Measurements from ENCODE around the gene TAOK2. TPM values are rescaled to one million over a fixed set of nuclear protein-coding genes. Genes with fewer than 3 reads are reported as not detected.

Gene TAOK2
- polyA plus RNA-seq, 2 of the 4 experiments (the other 2 are of a cell fraction), result 13.7 to 30.8 TPM

GRCh38 chr16:30002614-30003346 is 29.1 kb downstream of the TAOK2 start (continued):
- no peak for TF ChIP-seq HMGXB4 (CRISPR knock-in tag; IDR thresholded peaks at IDR 0.05; ENCODE audit: borderline replicate concordance)
- TF ChIP-seq ELK1 (IDR thresholded peaks at IDR 0.05; ENCODE audit: low read depth, low read length), result no peak
- TF ChIP-seq RCOR1 (IDR thresholded peaks at IDR 0.05; ENCODE audit: low read depth, low read length), result no peak
- no peak for TF ChIP-seq TP53 (CRISPR knock-in tag; IDR thresholded peaks at IDR 0.05)
- no peak for TF ChIP-seq CTCF (IDR thresholded peaks at IDR 0.05)
- TF ChIP-seq RFX5 (IDR thresholded peaks at IDR 0.05), result no peak
- no peak for TF ChIP-seq E2F6 (IDR thresholded peaks at IDR 0.05; ENCODE audit: borderline replicate concordance, low read depth)
- TF ChIP-seq, protein P1, sequence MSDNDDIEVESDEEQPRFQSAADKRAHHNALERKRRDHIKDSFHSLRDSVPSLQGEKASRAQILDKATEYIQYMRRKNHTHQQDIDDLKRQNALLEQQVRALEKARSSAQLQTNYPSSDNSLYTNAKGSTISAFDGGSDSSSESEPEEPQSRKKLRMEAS (IDR thresholded peaks at IDR 0.05), result no peak
- no peak for TF ChIP-seq BHLHE40 (IDR thresholded peaks at IDR 0.05; ENCODE audit: low read depth, low read length)
- TF ChIP-seq CHD4 (IDR thresholded peaks at IDR 0.05; ENCODE audit: borderline replicate concordance), result no peak
- TF ChIP-seq FOSB (CRISPR knock-in tag; IDR thresholded peaks at IDR 0.05), result no peak
- no peak for TF ChIP-seq CBX2 (IDR thresholded peaks at IDR 0.05; ENCODE audit: borderline replicate concordance, low read depth)
- no peak for TF ChIP-seq POLR2AphosphoS2 (conservative IDR thresholded peaks at IDR 0.05; ENCODE audit: low read length)

- ATAC-seq, result no peak
- Histone ChIP-seq H3K4me2 (no peak overlapping the region), H3K27ac (no peak overlapping the region), H3K4me3 (no peak overlapping the region), H3K9me3 (no peaks in the 10 kb centered on the region), H3K4me1 (peaks cover 9% of the 10 kb centered on the region; the same call in 2 of the 3 replicates)
- DNase-seq (ENCODE audit: low read depth in 1 of 2, low spot score in 1 of 2), result no peak
- POLR2A ChIA-PET, result no interaction called here
- CTCF ChIA-PET, result interaction anchor here (0.6 to 3.8 kb wide), 22 partner anchors 9 to 313 kb away, joined by 3 to 41 read pairs (median 6); partner anchors contain the start of genes ASPHD1, C16orf92, CDIPT and HIRIP3
- 92% methylated on average over 14 of the region's 17 CpGs for WGBS (ENCODE audit: missing lambda C conversion rate)
- FAIRE-seq, result no peak
- TF ChIP-seq CEBPB (IDR thresholded peaks at IDR 0.05) (no peak), EP300 (IDR thresholded peaks at IDR 0.05) (no peak), CBX2 (IDR thresholded peaks at IDR 0.05; ENCODE audit: borderline replicate concordance, low read depth) (no peak), ELK1 (IDR thresholded peaks at IDR 0.05; ENCODE audit: low read depth, low read length) (no peak), RCOR1 (IDR thresholded peaks at IDR 0.05; ENCODE audit: low read depth, low read length) (no peak), NPAS2 (CRISPR knock-in tag; IDR thresholded peaks at IDR 0.05; ENCODE audit: borderline replicate concordance) (no peak), RARB (CRISPR knock-in tag; IDR thresholded peaks at IDR 0.05) (no peak), TFCP2L1 (CRISPR knock-in tag; IDR thresholded peaks at IDR 0.05) (no peak), JUNB (IDR thresholded peaks at IDR 0.05) (no peak), MAFK (IDR thresholded peaks at IDR 0.05; ENCODE audit: partially characterized antibody) (no peak), CBX8 (IDR thresholded peaks at IDR 0.05) (no peak), BCL3 (IDR thresholded peaks at IDR 0.05) (no peak), EHMT2 (IDR thresholded peaks at IDR 0.05; ENCODE audit: low read depth) (no peak), CTCF (IDR thresholded peaks at IDR 0.05) (no peak), MAZ (IDR thresholded peaks at IDR 0.05; ENCODE audit: borderline replicate concordance, low read depth, low read length) (no peak), RAD21 (conservative IDR thresholded peaks at IDR 0.05 in 1 of 2, IDR thresholded peaks at IDR 0.05 in 1 of 2) (no peak)
These were observed 30.2 kb downstream of the TAOK2 start for GRCh38 chr16:30003670-30004423.

Data from A549 (cell line).